Measurements from ENCODE around the gene EGLN2. TPM values are rescaled to one million over a fixed set of nuclear protein-coding genes. Genes with fewer than 3 reads are reported as not detected.
A peak's percentile ranks its signal among the peaks of the same experiment; 100 is the strongest.

The EGLN2 gene
- total RNA-seq, 1 donor from 2014 or later = 99.9 TPM

DNA sequence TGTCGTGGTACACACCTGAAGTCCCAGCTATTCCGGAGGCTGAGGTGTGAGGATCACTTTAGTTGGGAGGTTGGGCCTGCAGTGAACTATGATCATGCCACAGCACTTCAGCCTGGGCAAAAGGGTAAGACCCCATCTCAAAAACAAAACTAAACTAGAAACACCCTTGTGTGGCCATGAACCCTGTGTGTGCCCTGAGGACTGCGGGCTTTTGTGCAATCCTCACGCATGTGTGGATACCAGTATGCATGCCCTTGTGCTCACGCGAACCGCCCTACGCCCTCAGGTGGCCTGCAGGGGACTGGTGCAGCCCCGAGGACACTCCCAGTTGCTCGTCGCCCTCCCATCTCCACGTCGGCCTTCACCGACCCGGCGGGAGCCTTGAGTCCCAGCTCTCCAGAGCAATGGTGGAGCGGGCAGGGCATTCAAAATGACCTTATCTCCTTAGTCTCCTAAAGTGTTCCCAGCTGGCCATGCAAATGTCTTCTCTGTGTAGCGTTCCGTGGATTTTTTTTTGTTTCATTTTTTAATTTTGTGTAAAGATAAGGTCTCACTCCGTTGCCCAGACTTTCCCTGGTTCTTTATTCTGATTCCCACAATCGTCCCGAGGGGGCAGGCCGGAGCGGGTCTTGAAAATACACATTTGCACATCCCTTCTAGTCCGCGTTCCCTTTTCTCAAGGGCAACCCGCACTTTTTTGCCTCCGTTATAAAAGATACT, 868 bp upstream of the EGLN2 start:
- TF ChIP-seq, protein P1, sequence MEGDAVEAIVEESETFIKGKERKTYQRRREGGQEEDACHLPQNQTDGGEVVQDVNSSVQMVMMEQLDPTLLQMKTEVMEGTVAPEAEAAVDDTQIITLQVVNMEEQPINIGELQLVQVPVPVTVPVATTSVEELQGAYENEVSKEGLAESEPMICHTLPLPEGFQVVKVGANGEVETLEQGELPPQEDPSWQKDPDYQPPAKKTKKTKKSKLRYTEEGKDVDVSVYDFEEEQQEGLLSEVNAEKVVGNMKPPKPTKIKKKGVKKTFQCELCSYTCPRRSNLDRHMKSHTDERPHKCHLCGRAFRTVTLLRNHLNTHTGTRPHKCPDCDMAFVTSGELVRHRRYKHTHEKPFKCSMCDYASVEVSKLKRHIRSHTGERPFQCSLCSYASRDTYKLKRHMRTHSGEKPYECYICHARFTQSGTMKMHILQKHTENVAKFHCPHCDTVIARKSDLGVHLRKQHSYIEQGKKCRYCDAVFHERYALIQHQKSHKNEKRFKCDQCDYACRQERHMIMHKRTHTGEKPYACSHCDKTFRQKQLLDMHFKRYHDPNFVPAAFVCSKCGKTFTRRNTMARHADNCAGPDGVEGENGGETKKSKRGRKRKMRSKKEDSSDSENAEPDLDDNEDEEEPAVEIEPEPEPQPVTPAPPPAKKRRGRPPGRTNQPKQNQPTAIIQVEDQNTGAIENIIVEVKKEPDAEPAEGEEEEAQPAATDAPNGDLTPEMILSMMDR (IDR thresholded peaks at IDR 0.05; ENCODE audit: insufficient read depth, low read length, poor library complexity, severe bottlenecking) = peak; percentile 26
- H3K4me3 ChIP-seq (ENCODE audit: low read depth, low read length) = peak overlapping the region; percentile 42
- DNase-seq (ENCODE audit: low read depth) = no peak
- peaks cover 2% of the 10 kb centered on the region for H3K36me3 ChIP-seq (ENCODE audit: control insufficient read depth, insufficient read depth, low read length)
- H3K27me3 ChIP-seq (ENCODE audit: control insufficient read depth, insufficient read depth, low read length) = no peaks in the 10 kb centered on the region

DNA sequence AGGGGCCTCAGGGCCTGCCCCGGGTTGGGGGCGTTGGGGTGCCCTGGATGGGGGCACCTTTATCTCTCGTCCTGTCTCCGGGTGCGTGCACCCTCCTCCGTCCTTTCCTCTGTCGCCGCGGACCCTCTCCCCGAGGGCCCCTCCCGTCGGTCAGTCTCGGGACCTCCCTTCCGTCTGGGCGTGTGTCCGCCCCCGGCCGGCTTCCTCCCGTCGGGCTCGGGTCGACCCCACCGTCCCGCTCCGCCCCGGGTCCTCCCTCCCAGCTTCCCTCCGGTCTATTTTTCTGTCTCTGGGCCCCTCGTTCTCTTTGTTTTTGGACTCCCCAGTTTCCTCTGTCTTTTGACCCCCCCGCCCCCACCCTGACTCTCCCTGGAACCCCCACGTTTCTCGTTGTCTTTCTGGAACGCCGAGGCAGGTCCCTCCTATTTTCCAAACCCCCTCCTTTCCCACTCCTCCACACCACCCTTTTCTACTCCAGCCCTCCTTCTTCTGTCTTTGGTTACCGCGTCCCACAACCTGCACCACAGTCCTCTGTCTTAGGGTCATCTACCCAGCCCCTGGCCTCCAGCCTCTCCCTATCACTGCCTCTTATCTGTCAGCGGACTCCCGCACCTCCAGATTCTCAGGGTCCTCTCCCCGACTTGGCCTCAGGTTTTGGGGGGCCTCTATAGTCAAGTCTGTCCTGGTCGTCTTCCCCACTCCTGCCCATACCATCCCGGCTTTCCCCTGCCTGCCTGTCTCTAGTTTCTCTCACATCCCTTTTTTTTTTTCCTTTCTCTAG, 757 bp downstream of the EGLN2 start:
- Histone ChIP-seq H3K27me3 (ENCODE audit: control insufficient read depth, insufficient read depth, low read length) (no peaks in the 10 kb centered on the region), H3K4me3 (ENCODE audit: low read depth, low read length) (peak overlapping the region; percentile 98), H3K36me3 (ENCODE audit: control insufficient read depth, insufficient read depth, low read length) (peaks cover 2% of the 10 kb centered on the region)
- no peak for DNase-seq (ENCODE audit: low read depth)
- TF ChIP-seq, protein P1 (IDR thresholded peaks at IDR 0.05; ENCODE audit: insufficient read depth, low read length, poor library complexity, severe bottlenecking) = no peak

DNA sequence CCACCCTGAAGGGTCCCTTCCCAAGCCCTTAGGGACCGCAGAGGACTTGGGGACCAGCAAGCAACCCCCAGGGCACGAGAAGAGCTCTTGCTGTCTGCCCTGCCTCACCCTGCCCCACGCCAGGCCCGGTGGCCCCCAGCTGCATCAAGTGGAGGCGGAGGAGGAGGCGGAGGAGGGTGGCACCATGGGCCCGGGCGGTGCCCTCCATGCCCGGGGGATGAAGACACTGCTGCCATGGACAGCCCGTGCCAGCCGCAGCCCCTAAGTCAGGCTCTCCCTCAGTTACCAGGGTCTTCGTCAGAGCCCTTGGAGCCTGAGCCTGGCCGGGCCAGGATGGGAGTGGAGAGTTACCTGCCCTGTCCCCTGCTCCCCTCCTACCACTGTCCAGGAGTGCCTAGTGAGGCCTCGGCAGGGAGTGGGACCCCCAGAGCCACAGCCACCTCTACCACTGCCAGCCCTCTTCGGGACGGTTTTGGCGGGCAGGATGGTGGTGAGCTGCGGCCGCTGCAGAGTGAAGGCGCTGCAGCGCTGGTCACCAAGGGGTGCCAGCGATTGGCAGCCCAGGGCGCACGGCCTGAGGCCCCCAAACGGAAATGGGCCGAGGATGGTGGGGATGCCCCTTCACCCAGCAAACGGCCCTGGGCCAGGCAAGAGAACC, 1.5 kb downstream of the EGLN2 start:
- DNase-seq (ENCODE audit: low read depth) = no peak
- Histone ChIP-seq H3K27me3 (ENCODE audit: control insufficient read depth, insufficient read depth, low read length) (no peaks in the 10 kb centered on the region), H3K4me3 (ENCODE audit: low read depth, low read length) (peak overlapping the region; percentile 98), H3K36me3 (ENCODE audit: control insufficient read depth, insufficient read depth, low read length) (peaks cover 3% of the 10 kb centered on the region)
- TF ChIP-seq, protein P1 (IDR thresholded peaks at IDR 0.05; ENCODE audit: insufficient read depth, low read length, poor library complexity, severe bottlenecking) = no peak

- TF ChIP-seq, protein P1 (IDR thresholded peaks at IDR 0.05; ENCODE audit: insufficient read depth, low read length, poor library complexity, severe bottlenecking) = no peak
- DNase-seq (ENCODE audit: low read depth) = no peak
- Histone ChIP-seq H3K27me3 (ENCODE audit: control insufficient read depth, insufficient read depth, low read length) (no peaks in the 10 kb centered on the region), H3K36me3 (ENCODE audit: control insufficient read depth, insufficient read depth, low read length) (peaks cover 3% of the 10 kb centered on the region), H3K4me3 (ENCODE audit: low read depth, low read length) (no peak overlapping the region)
Observed at GRCh38 chr19:40800997-40801377, 2.0 kb downstream of the EGLN2 start.

- Histone ChIP-seq H3K36me3 (ENCODE audit: control insufficient read depth, insufficient read depth, low read length) (peaks cover 3% of the 10 kb centered on the region), H3K27me3 (ENCODE audit: control insufficient read depth, insufficient read depth, low read length) (no peaks in the 10 kb centered on the region), H3K4me3 (ENCODE audit: low read depth, low read length) (no peak overlapping the region)
- TF ChIP-seq, protein P1 (IDR thresholded peaks at IDR 0.05; ENCODE audit: insufficient read depth, low read length, poor library complexity, severe bottlenecking) = no peak
- no peak for DNase-seq (ENCODE audit: low read depth)
Observed at GRCh38 chr19:40801426-40802299, 2.7 kb downstream of the EGLN2 start.
